ENCODE results near the gene KRTAP5-3. TPM values are rescaled to one million over a fixed set of nuclear protein-coding genes. Genes with fewer than 3 reads are reported as not detected.
A peak's percentile ranks its signal among the peaks of the same experiment; 100 is the strongest.

The KRTAP5-3 gene
- total and polyA plus RNA-seq, 2 of the 8 experiments (the other 6 are each of a cell fraction or from before 2014, with no cell fraction given): not detected

DNA sequence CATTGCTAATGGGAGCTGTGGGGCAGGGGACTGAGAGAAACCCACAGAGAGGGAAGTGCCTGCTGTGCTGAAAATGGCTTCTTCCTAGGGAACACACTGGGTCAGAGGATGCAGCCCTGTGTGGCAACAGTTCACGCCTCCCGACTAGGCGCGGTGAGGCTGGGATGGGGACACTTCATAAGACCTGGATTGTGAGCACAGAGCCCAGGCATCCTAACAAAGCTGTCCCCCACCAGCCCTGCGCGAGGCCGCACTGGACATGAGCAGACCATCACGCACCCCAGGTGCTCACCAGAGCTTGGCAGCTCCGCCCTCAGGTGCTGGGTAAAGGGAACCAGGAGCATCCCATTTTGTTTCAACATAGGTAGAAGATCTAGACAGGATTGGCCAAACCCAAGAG is 15.5 kb upstream of the KRTAP5-3 start:
- Histone ChIP-seq H2BK20ac (ENCODE audit: low read length) (no peak overlapping the region), H3K14ac (ENCODE audit: insufficient read length) (no peak overlapping the region), H3K56ac (replicated peaks; ENCODE audit: insufficient read length, low read depth, low read length) (no peak overlapping the region), H3K4me1 (replicated peaks in 1 of 4; ENCODE audit: control insufficient read depth in 3 of 4, insufficient read depth in 4 of 4, low read length in 3 of 4) (no peaks in the 10 kb centered on the region; a peak in 2 of 7 replicates), H2BK5ac (ENCODE audit: low read depth, low read length) (no peak overlapping the region), H4K20me1 (replicated peaks in 1 of 2; ENCODE audit: control insufficient read depth in 1 of 2, insufficient read depth in 2 of 2, low read length in 2 of 2) (no peaks in the 10 kb centered on the region), H2BK12ac (ENCODE audit: low read depth, low read length) (peak overlapping the region; percentile 39; the same call in 1 of the 2 replicates), H3K9me3 (ENCODE audit: insufficient read depth in 2 of 2, low read depth in 1 of 2, low read length in 1 of 2) (no peaks in the 10 kb centered on the region), H2BK15ac (ENCODE audit: low read length) (peak overlapping the region; percentile 61; the same call in 1 of the 2 replicates), H2BK120ac (replicated peaks; ENCODE audit: low read depth, low read length) (no peak overlapping the region), H2AFZ (ENCODE audit: low read length) (peak overlapping the region; percentile 46; the same call in 1 of the 2 replicates), H3K4me3 (ENCODE audit: extremely low read depth in 1 of 4, insufficient read depth in 2 of 4, low read depth in 3 of 4, low read length in 4 of 4) (no peak overlapping the region), H4K5ac (ENCODE audit: insufficient read length, low read depth, low read length) (no peak overlapping the region), H3K27ac (ENCODE audit: low read depth, low read length) (no peak overlapping the region), H4K8ac (ENCODE audit: extremely low read depth, insufficient read depth, low read length) (no peak overlapping the region), H3K4ac (replicated peaks; ENCODE audit: insufficient read length, low read depth, low read length) (no peak overlapping the region), H3K79me2 (ENCODE audit: control insufficient read depth in 1 of 2, insufficient read depth in 2 of 2, low read length in 2 of 2) (no peaks in the 10 kb centered on the region), H3K23ac (ENCODE audit: insufficient read length) (no peak overlapping the region), H3K9ac (replicated peaks in 1 of 4; ENCODE audit: extremely low read depth in 1 of 4, low read depth in 3 of 4, low read length in 3 of 4) (no peak overlapping the region), H3K36me3 (ENCODE audit: control insufficient read depth in 2 of 4, insufficient read depth in 4 of 4, low read length in 3 of 4) (no peaks in the 10 kb centered on the region), H2AK5ac (ENCODE audit: low read depth, low read length) (no peak overlapping the region), H3K23me2 (ENCODE audit: low read depth, low read length) (no peaks in the 10 kb centered on the region), H3K4me2 (ENCODE audit: insufficient read depth in 1 of 2, low read depth in 2 of 2, low read length in 2 of 2) (no peak overlapping the region), H3K18ac (ENCODE audit: extremely low read depth, low read length) (no peak overlapping the region), H3K27me3 (replicated peaks in 1 of 4; ENCODE audit: control insufficient read depth in 3 of 4, extremely low read depth in 1 of 4, insufficient read depth in 3 of 4, low read length in 3 of 4) (peaks cover 0 to 6% (median 0%) of the 10 kb centered on the region in 4 experiments; a peak in 4 of 7 replicates), H4K91ac (replicated peaks; ENCODE audit: insufficient read length, low read length) (no peak overlapping the region), H3K79me1 (ENCODE audit: low read depth, low read length) (no peaks in the 10 kb centered on the region)
- WGBS, 2 experiments (ENCODE audit: extremely low coverage in 1 of 2, insufficient coverage in 1 of 2, insufficient read length in 1 of 2, insufficient replicate concordance in 2 of 2, low coverage in 1 of 2, low lambda C conversion rate in 2 of 2, missing lambda C conversion rate in 1 of 2): 98% methylated on average over 9 of the region's 9 CpGs; no CpG with 5 or more reads in 1 of the 2 experiments
- no peak for DNase-seq (ENCODE audit: low read depth in 1 of 2, low spot score in 2 of 2)
- no peak for FAIRE-seq
- ChIA-PET POLR2A (ENCODE audit: partially characterized antibody) (no interaction called here), CTCF (ENCODE audit: partially characterized antibody) (interaction anchor here (0.6 to 6.5 kb wide), 9 partner anchors 9 to 1124 kb away, joined by 3 to 47 read pairs (median 3); no protein-coding TSS in a partner anchor)
- no peak for TF ChIP-seq KDM1A (IDR thresholded peaks at IDR 0.05; ENCODE audit: borderline replicate concordance, low read length)
- TF ChIP-seq EP300 (IDR thresholded peaks at IDR 0.05; ENCODE audit: borderline replicate concordance in 1 of 2, low read depth in 2 of 2, low read length in 2 of 2): no peak
- TF ChIP-seq, protein P1, sequence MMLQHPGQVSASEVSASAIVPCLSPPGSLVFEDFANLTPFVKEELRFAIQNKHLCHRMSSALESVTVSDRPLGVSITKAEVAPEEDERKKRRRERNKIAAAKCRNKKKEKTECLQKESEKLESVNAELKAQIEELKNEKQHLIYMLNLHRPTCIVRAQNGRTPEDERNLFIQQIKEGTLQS (IDR thresholded peaks at IDR 0.05; ENCODE audit: insufficient read depth, low read depth, low read length): no peak
- TF ChIP-seq ZNF274 (IDR thresholded peaks at IDR 0.05; ENCODE audit: borderline replicate concordance, extremely low read depth, low read length): no peak
- TF ChIP-seq, protein P2, sequence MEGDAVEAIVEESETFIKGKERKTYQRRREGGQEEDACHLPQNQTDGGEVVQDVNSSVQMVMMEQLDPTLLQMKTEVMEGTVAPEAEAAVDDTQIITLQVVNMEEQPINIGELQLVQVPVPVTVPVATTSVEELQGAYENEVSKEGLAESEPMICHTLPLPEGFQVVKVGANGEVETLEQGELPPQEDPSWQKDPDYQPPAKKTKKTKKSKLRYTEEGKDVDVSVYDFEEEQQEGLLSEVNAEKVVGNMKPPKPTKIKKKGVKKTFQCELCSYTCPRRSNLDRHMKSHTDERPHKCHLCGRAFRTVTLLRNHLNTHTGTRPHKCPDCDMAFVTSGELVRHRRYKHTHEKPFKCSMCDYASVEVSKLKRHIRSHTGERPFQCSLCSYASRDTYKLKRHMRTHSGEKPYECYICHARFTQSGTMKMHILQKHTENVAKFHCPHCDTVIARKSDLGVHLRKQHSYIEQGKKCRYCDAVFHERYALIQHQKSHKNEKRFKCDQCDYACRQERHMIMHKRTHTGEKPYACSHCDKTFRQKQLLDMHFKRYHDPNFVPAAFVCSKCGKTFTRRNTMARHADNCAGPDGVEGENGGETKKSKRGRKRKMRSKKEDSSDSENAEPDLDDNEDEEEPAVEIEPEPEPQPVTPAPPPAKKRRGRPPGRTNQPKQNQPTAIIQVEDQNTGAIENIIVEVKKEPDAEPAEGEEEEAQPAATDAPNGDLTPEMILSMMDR (IDR thresholded peaks at IDR 0.05; ENCODE audit: control extremely low read depth in 1 of 3, insufficient read depth in 1 of 3, low read depth in 1 of 3, low read length in 3 of 3): no peak
- no peak for TF ChIP-seq TEAD4 (IDR thresholded peaks at IDR 0.05; ENCODE audit: low read depth, low read length)
- no peak for TF ChIP-seq TAF1 (IDR thresholded peaks at IDR 0.05; ENCODE audit: low read depth, low read length)

Measured in H1 (cell line).